H1 (cell line): ENCODE data around the gene DTNB. TPM values are rescaled to one million over a fixed set of nuclear protein-coding genes. Genes with fewer than 3 reads are reported as not detected.

ENCODE experiments used
- CTCF ChIA-PET: fragments of 300-600 bp; sonication (Branson Sonifier 250); formaldehyde crosslinking; loops from one replicate; lab custom pipeline; 2021; ENCODE audit not compliant: partially characterized antibody; lab: Charles Lee
- POLR2A ChIA-PET: fragments of 300-600 bp; sonication (Branson Sonifier 250); formaldehyde crosslinking; loops from one replicate; lab custom pipeline; 2021; ENCODE audit warnings: inconsistent platforms; ENCODE audit not compliant: partially characterized antibody; lab: Charles Lee
- DNase-seq, 2 experiments: peaks; one replicate each; pipeline versions ENCODE4 v3.0.0 to v3.0.0-alpha.2; 2010 to 2022; ENCODE audit warnings: low spot score in 2 of 2, low read depth in 1 of 2, mixed read lengths in 1 of 2
- FAIRE-seq: peaks from 2 replicates; lab custom pipeline; 2011; peaks lifted over from hg19 to GRCh38; lab: Jason Lieb, UNC
- H2AFZ ChIP-seq: 2 replicates; pipeline ENCODE4 v1.8.1; 2012; ENCODE audit warnings: low read length, inconsistent platforms
- H2AK5ac ChIP-seq: 2 replicates; pipeline ENCODE4 v1.6.1; 2013; ENCODE audit warnings: low read depth, low read length
- H2BK120ac ChIP-seq: replicated peaks from 2 replicates; pipeline ENCODE3; 2013; ENCODE audit warnings: low read depth, low read length, inconsistent platforms
- H2BK12ac ChIP-seq: 2 replicates; pipeline ENCODE4 v1.6.1; 2013; ENCODE audit warnings: low read depth, low read length
- H2BK15ac ChIP-seq: 2 replicates; pipeline ENCODE4 v1.6.1; 2013; ENCODE audit warnings: low read length
- H2BK20ac ChIP-seq: 2 replicates; pipeline ENCODE4 v1.6.1; 2013; ENCODE audit warnings: low read length
- H2BK5ac ChIP-seq: 2 replicates; pipeline ENCODE4 v1.6.1; 2013; ENCODE audit warnings: low read depth, low read length
- H3K14ac ChIP-seq: 2 replicates; pipeline ENCODE4 v1.6.1; 2013; ENCODE audit warnings: inconsistent platforms; ENCODE audit not compliant: insufficient read length
- H3K18ac ChIP-seq: 2 replicates; pipeline ENCODE4 v1.6.1; 2013; ENCODE audit warnings: low read length; ENCODE audit errors: extremely low read depth
- H3K23ac ChIP-seq: 2 replicates; pipeline ENCODE4 v1.6.1; 2013; ENCODE audit warnings: inconsistent platforms; ENCODE audit not compliant: insufficient read length
- H3K23me2 ChIP-seq: 2 replicates; pipeline ENCODE4 v1.6.1; 2013; ENCODE audit warnings: low read depth, low read length
- H3K27ac ChIP-seq: 2 replicates; pipeline ENCODE4 v1.6.1; 2011; ENCODE audit warnings: low read depth, low read length, inconsistent platforms
- H3K27me3 ChIP-seq, 4 experiments: replicated peaks in 1 of 4; 1 replicate in 1 of 4; 2 replicates in 3 of 4; pipeline versions ENCODE4 v1.6.1 to v1.8.1; 2011 to 2013; ENCODE audit warnings: low read length in 3 of 4, mild to moderate bottlenecking in 3 of 4, inconsistent platforms in 2 of 4, mixed read lengths in 2 of 4, moderate library complexity in 1 of 4; ENCODE audit not compliant: control insufficient read depth in 3 of 4, insufficient read depth in 3 of 4; ENCODE audit errors: extremely low read depth in 1 of 4
- H3K36me3 ChIP-seq, 4 experiments: 2 replicates each; pipeline versions ENCODE4 v1.6.1 to v1.8.1; 2011 to 2013; ENCODE audit warnings: mild to moderate bottlenecking in 4 of 4, low read length in 3 of 4, moderate library complexity in 2 of 4, control low read depth in 1 of 4, inconsistent platforms in 1 of 4; ENCODE audit not compliant: insufficient read depth in 4 of 4, control insufficient read depth in 2 of 4
- H3K4ac ChIP-seq: replicated peaks from 2 replicates; pipeline ENCODE3; 2013; ENCODE audit warnings: low read length, low read depth, mixed read lengths, inconsistent platforms; ENCODE audit not compliant: insufficient read length
- H3K4me1 ChIP-seq, 4 experiments: replicated peaks in 1 of 4; 1 replicate in 1 of 4; 2 replicates in 3 of 4; pipeline versions ENCODE4 v1.6.1 to v1.8.1; 2011 to 2013; ENCODE audit warnings: low read length in 3 of 4, inconsistent platforms in 2 of 4, mixed read lengths in 1 of 4; ENCODE audit not compliant: insufficient read depth in 4 of 4, control insufficient read depth in 3 of 4
- H3K4me2 ChIP-seq, 2 experiments: 2 replicates each; pipeline versions ENCODE4 v1.6.1 to v1.8.1; 2011 to 2013; ENCODE audit warnings: low read depth in 2 of 2, low read length in 2 of 2, control low read depth in 1 of 2, inconsistent platforms in 1 of 2, mild to moderate bottlenecking in 1 of 2; ENCODE audit not compliant: insufficient read depth in 1 of 2
- H3K4me3 ChIP-seq, 4 experiments: fragments of 200-600, 300-600 bp in 1 of 4; sonication (generic), shearing (Covaris generic), sonication (Bioruptor Twin) in 1 of 4; 2 replicates each; pipeline versions ENCODE4 v1.5.1 to v1.8.1; 2011 to 2016; ENCODE audit warnings: low read length in 4 of 4, low read depth in 3 of 4, control low read depth in 2 of 4, inconsistent platforms in 2 of 4, mild to moderate bottlenecking in 2 of 4, mixed read lengths in 1 of 4, moderate library complexity in 1 of 4; ENCODE audit not compliant: insufficient read depth in 2 of 4; ENCODE audit errors: extremely low read depth in 1 of 4
- H3K56ac ChIP-seq: replicated peaks from 2 replicates; pipeline ENCODE3; 2013; ENCODE audit warnings: low read depth, mild to moderate bottlenecking, mixed read lengths, low read length, inconsistent platforms; ENCODE audit not compliant: insufficient read length
- H3K79me1 ChIP-seq: 2 replicates; pipeline ENCODE4 v1.6.1; 2013; ENCODE audit warnings: low read depth, low read length, control low read depth
- H3K79me2 ChIP-seq, 2 experiments: 2 replicates each; pipeline versions ENCODE4 v1.6.1 to v1.8.1; 2012 to 2013; ENCODE audit warnings: low read length in 2 of 2, mild to moderate bottlenecking in 2 of 2, inconsistent platforms in 1 of 2; ENCODE audit not compliant: insufficient read depth in 2 of 2, control insufficient read depth in 1 of 2
- H3K9ac ChIP-seq, 4 experiments: replicated peaks in 1 of 4; 1 replicate in 1 of 4; 2 replicates in 3 of 4; pipeline versions ENCODE4 v1.6.1 to v1.8.1; 2011 to 2013; ENCODE audit warnings: low read depth in 3 of 4, low read length in 3 of 4, control low read depth in 2 of 4, mild to moderate bottlenecking in 2 of 4, moderate library complexity in 2 of 4, inconsistent platforms in 1 of 4; ENCODE audit errors: extremely low read depth in 1 of 4
- H3K9me3 ChIP-seq, 2 experiments: 2 replicates each; pipeline versions ENCODE4 v1.6.1 to v1.8.1; 2012 to 2013; ENCODE audit warnings: mild to moderate bottlenecking in 2 of 2, moderate library complexity in 2 of 2, control low read depth in 1 of 2, inconsistent platforms in 1 of 2, low read depth in 1 of 2, low read length in 1 of 2, mixed read lengths in 1 of 2; ENCODE audit not compliant: insufficient read depth in 2 of 2
- H4K20me1 ChIP-seq, 2 experiments: replicated peaks in 1 of 2; 2 replicates each; pipeline versions ENCODE3 to v1.8.1; 2011 to 2013; ENCODE audit warnings: inconsistent platforms in 2 of 2, low read length in 2 of 2, mild to moderate bottlenecking in 1 of 2; ENCODE audit not compliant: insufficient read depth in 2 of 2, control insufficient read depth in 1 of 2
- H4K5ac ChIP-seq: 2 replicates; pipeline ENCODE4 v1.6.1; 2013; ENCODE audit warnings: low read length, low read depth, mixed read lengths, inconsistent platforms; ENCODE audit not compliant: insufficient read length
- H4K8ac ChIP-seq: 2 replicates; pipeline ENCODE4 v1.8.0; 2013; ENCODE audit warnings: mild to moderate bottlenecking, moderate library complexity, low read length, inconsistent platforms; ENCODE audit not compliant: insufficient read depth; ENCODE audit errors: extremely low read depth
- H4K91ac ChIP-seq: replicated peaks from 2 replicates; pipeline ENCODE3; 2013; ENCODE audit warnings: low read length, mixed read lengths, inconsistent platforms; ENCODE audit not compliant: insufficient read length
- BACH1 ChIP-seq: IDR thresholded peaks from 2 replicates; pipeline ENCODE4 v1.6.1; 2012; ENCODE audit warnings: low read length, improper control_type of control experiment
- CBX5 ChIP-seq: fragments of 300-800, 300-1000 bp; sonication (generic); IDR thresholded peaks from 2 replicates; pipeline ENCODE4 v1.7.1; 2016; ENCODE audit warnings: antibody characterized with exemption, low read length, low read depth
- CHD2 ChIP-seq: IDR thresholded peaks from 2 replicates; pipeline ENCODE4 v1.6.1; 2012; ENCODE audit warnings: low read length, improper control_type of control experiment
- CREB1 ChIP-seq: IDR thresholded peaks from 2 replicates; pipeline ENCODE4 v1.6.1; 2012; ENCODE audit warnings: inconsistent platforms
- EGR1 ChIP-seq: IDR thresholded peaks from 2 replicates; pipeline ENCODE4 v1.6.1; 2011; ENCODE audit warnings: low read depth, low read length, borderline replicate concordance
- HDAC2 ChIP-seq, 2 experiments: fragments of 300-600 bp in 1 of 2; sonication (generic) in 1 of 2; IDR thresholded peaks; 2 replicates each; pipeline ENCODE4 v1.6.1; 2011 to 2012; ENCODE audit warnings: low read depth in 2 of 2, low read length in 2 of 2, mild to moderate bottlenecking in 2 of 2, moderate library complexity in 2 of 2, borderline replicate concordance in 1 of 2, inconsistent platforms in 1 of 2
- HDAC6 ChIP-seq: IDR thresholded peaks from one replicate; pipeline ENCODE4 v1.7.1; 2012; ENCODE audit warnings: low read depth, mild to moderate bottlenecking, inconsistent platforms, low read length, moderate library complexity
- JUN ChIP-seq: IDR thresholded peaks from 2 replicates; pipeline ENCODE4 v1.6.1; 2011; ENCODE audit warnings: low read depth, mild to moderate bottlenecking, improper control_type of control experiment, low read length
- JUND ChIP-seq: IDR thresholded peaks from 2 replicates; pipeline ENCODE4 v1.6.1; 2011; ENCODE audit warnings: mild to moderate bottlenecking, improper control_type of control experiment, low read length
- POU5F1 ChIP-seq: IDR thresholded peaks from 2 replicates; pipeline ENCODE4 v1.6.1; 2011; ENCODE audit warnings: low read depth, mild to moderate bottlenecking, low read length, moderate library complexity
- RAD21 ChIP-seq, 2 experiments: IDR thresholded peaks in 1 of 2; conservative IDR thresholded peaks in 1 of 2; 2 replicates each; pipeline ENCODE4 v1.6.1; 2011; ENCODE audit warnings: low read depth in 2 of 2, low read length in 2 of 2, improper control_type of control experiment in 1 of 2, inconsistent platforms in 1 of 2, mild to moderate bottlenecking in 1 of 2, moderate library complexity in 1 of 2
- SP4 ChIP-seq: IDR thresholded peaks from 2 replicates; pipeline ENCODE4 v1.6.1; 2012; ENCODE audit warnings: low read length, inconsistent platforms
- TAF7 ChIP-seq: optimal IDR thresholded peaks from 2 replicates; pipeline ENCODE3; 2011; ENCODE audit warnings: low read depth, mild to moderate bottlenecking, inconsistent platforms, low read length, moderate library complexity, borderline replicate concordance
- TBP ChIP-seq: IDR thresholded peaks from 2 replicates; pipeline ENCODE4 v1.6.1; 2011; ENCODE audit warnings: low read depth, low read length, improper control_type of control experiment
- YY1 ChIP-seq: IDR thresholded peaks from 2 replicates; pipeline ENCODE4 v1.6.1; 2011; ENCODE audit warnings: low read depth, mild to moderate bottlenecking, low read length
- WGBS, 2 experiments: shearing (Covaris generic) in 1 of 2; methylation state at CpG; one replicate each; pipeline versions ENCODE4 v1.1.6 to v1.1.7; 2013 to 2015; ENCODE audit warnings: low lambda C conversion rate in 2 of 2, mixed read lengths in 2 of 2, inconsistent platforms in 1 of 2, low coverage in 1 of 2, missing lambda C conversion rate in 1 of 2; ENCODE audit not compliant: insufficient replicate concordance in 2 of 2, insufficient coverage in 1 of 2, insufficient read length in 1 of 2; ENCODE audit errors: extremely low coverage in 1 of 2, missing lambda C conversion rate in 1 of 2; 5-methylcytosine and 5-hydroxymethylcytosine counted together
- polyA plus RNA-seq, 7 experiments: library from polyadenylated mRNA; depleted of rRNA in 3 of 7; stranded (reverse) in 5 of 7; unstranded in 2 of 7; fragments of >200 nt in 5 of 7; fragments of 200-250 nt in 2 of 7; gene quantifications; 1 replicate in 5 of 7; 2 replicates in 1 of 7; 4 replicates in 1 of 7; pipeline versions ENCODE4 v1.2.1 to v1.2.3, GENCODE V29; 2011 to 2013; ENCODE audit warnings: missing spikeins in 2 of 7, mixed read lengths in 2 of 7
- total RNA-seq: library from RNA; stranded (reverse); fragmentation: NEBNext Ultra II Directional; extraction: Animal tissue kit (Norgen Biotek cat#: 25700); gene quantifications from 2 replicates; pipeline ENCODE4 v1.2.1, GENCODE V29; 2021

DTNB gene
- total and polyA plus RNA-seq, 2 of the 8 experiments (the other 6 are each of a cell fraction or from before 2014, with no cell fraction given): 39.6 to 49.5 TPM

DNA sequence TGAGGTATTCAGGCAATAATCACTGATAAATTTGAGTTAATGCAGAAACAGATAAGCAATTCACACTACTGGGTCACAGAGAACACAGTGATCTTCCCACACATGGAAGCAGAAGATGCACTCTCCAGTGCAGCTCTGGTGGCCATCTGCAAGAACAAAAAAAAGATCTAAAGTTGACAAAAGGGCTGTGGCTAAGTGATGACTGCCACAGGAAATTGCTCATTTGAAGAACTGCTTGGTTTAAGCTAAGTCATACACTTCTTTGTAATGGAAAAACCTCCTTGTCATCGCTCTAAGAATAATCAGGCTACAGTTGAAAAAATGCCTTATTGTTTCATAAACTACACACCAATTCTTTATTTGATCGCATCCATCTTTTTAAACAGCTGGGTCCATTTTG, 115.1 kb downstream of the DTNB start:
- Histone ChIP-seq H3K4me3 (no peak overlapping the region), H2BK20ac (no peak overlapping the region), H3K9ac (no peak overlapping the region), H3K56ac (no peak overlapping the region), H3K9me3 (no peaks in the 10 kb centered on the region), H3K23ac (no peak overlapping the region), H2BK15ac (no peak overlapping the region), H3K4ac (no peak overlapping the region), H3K18ac (no peak overlapping the region), H2BK5ac (no peak overlapping the region), H2AK5ac (no peak overlapping the region), H3K27me3 (no peaks in the 10 kb centered on the region), H2AFZ (no peak overlapping the region), H3K4me2 (no peak overlapping the region), H3K36me3 (peaks cover 0 to 3% (median 0%) of the 10 kb centered on the region in 4 experiments; a peak in 1 of 8 replicates), H3K4me1 (no peaks in the 10 kb centered on the region; a peak in 1 of 7 replicates), H3K27ac (no peak overlapping the region), H3K79me2 (no peaks in the 10 kb centered on the region), H3K23me2 (no peaks in the 10 kb centered on the region), H4K8ac (no peak overlapping the region), H3K14ac (no peak overlapping the region), H3K79me1 (no peaks in the 10 kb centered on the region), H4K20me1 (no peaks in the 10 kb centered on the region), H2BK12ac (no peak overlapping the region), H2BK120ac (no peak overlapping the region), H4K91ac (no peak overlapping the region), H4K5ac (no peak overlapping the region)
- DNase-seq: no peak
- 73% methylated on average over 2 of the region's 2 CpGs; no CpG with 5 or more reads in 1 of the 2 experiments for WGBS, 2 experiments
- ChIA-PET CTCF (interaction anchor here (0.6 to 1.0 kb wide), 3 partner anchors 32 to 392 kb away, joined by 3 read pairs; no protein-coding TSS in a partner anchor), POLR2A (interaction anchor here (0.6 kb wide), 2 partner anchors 182 to 183 kb away, joined by 3 read pairs; no protein-coding TSS in a partner anchor)
- no peak for FAIRE-seq
- TF ChIP-seq TAF7 (no peak), YY1 (no peak), JUN (no peak), POU5F1 (no peak), HDAC2 (IDR thresholded peaks at IDR 0.05; ENCODE audit: borderline replicate concordance in 1 of 2, low read depth in 2 of 2, low read length in 2 of 2) (no peak), HDAC6 (no peak), CREB1 (no peak), JUND (no peak), SP4 (no peak), EGR1 (no peak), CBX5 (no peak), RAD21 (IDR thresholded peaks at IDR 0.05 in 1 of 2, conservative IDR thresholded peaks at IDR 0.05 in 1 of 2; ENCODE audit: low read depth in 2 of 2, low read length in 2 of 2) (no peak), TBP (no peak), CHD2 (no peak), BACH1 (no peak)
